HT-29 (cell line): ENCODE results near the gene SNX11. TPM values are rescaled to one million over a fixed set of nuclear protein-coding genes. Genes with fewer than 3 reads are reported as not detected.
A peak's percentile ranks its signal among the peaks of the same experiment; 100 is the strongest.

ENCODE experiments used
- DNase-seq: peaks from one replicate; pipeline ENCODE4 v3.0.0-alpha.2; 2015; ENCODE audit warnings: low spot score
- total RNA-seq: library from RNA; depleted of rRNA; stranded (reverse); fragments of >200 nt; shearing (Covaris generic); gene quantifications from 2 replicates; pipeline ENCODE4 v1.2.3, GENCODE V29; 2014

Gene SNX11
- total RNA-seq, 1 experiment from 2014 or later: 16.4 TPM

DNA sequence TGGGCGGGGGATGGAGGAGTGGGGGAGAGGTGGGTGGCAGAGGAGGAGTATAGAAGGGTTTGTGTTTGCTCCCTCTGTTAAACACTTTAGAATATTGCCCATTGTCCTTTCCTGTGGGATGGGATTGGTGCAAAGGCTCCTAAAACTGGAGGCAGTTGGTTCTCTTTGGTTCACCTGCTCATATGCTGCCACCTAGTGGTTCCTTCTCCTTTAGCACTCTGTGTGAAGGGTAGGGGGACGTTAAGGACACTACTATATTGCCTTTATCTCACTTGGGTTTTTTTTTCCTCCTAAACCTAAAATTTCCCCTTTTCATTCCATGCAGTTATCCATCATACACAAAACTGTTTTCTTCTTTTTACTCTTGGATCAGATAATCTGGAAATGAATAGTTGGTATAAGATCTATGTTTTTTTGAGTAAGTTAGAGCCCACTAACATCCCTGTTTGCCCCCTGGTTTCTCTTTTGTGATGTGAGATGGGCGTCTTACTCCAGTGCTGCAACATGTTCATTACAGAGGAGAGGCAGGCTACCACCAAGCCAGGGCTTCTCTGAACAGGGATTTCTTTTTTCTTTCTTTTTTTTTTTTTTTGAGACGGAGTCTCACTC is 23.8 kb downstream of the SNX11 start:
- DNase-seq: peak; percentile 87

- no peak for DNase-seq
Measured at GRCh38 chr17:48132385-48132784, 24.8 kb downstream of the SNX11 start.

- DNase-seq: no peak
Measured at GRCh38 chr17:48134912-48135480, 27.4 kb downstream of the SNX11 start.

DNA sequence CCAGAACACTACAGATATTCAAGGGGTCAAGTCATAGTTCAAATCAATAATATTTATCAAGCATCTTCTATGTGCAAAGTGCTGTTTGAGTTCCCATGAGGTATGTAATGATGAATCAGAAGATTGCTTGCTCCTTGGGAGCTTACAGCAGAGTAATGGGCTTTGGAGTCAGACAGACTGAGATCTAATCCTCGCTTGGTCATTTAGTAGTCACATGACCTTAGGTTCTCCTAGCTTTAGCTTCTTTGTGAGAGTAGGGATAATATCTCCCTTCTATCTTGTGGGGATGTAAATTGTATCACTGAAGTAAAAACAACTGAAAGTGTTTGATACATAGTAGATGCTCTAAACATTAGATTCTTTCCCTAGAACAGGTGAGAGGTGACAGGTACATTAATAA is 30.1 kb downstream of the SNX11 start:
- no peak for DNase-seq

DNA sequence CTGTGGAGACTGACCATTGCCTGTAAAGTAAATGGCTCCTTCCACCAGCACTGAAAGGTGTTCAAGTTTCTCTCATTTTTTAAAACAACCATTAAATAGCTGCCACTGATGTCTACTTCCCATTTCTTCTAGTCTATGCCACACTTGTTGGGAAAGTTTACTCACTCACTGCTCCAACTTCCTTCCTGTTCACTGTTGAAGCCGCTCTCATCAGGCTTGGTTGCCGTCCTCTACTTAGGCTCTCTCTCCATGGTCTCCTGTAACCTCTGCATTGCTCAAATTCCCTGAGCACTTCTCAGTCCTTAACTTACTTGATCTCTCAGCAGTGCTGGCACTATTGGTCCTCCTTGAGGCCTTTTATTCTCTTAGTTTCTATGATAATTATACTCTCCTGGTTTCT is 32.4 kb downstream of the SNX11 start:
- no peak for DNase-seq

DNA sequence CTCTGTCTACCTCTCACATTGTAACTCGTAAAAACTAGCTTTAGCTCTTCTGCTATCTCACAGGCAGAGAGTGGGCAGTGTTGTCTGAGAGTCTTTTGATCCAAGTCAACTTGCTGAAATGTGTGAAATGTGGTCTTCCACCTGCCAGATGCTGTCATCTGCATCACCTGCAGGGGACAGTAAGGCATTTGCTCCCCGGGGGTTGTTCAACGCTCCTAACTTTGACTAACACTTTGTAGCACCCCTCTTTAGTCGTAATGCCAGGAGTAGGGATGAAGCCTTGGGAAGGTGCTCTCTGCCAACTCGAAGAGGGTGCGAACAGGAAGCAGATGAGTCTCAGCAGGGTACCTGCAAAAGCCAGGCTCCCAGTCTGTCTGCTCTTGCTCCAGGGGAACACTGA is 36.1 kb downstream of the SNX11 start:
- no peak for DNase-seq

DNA sequence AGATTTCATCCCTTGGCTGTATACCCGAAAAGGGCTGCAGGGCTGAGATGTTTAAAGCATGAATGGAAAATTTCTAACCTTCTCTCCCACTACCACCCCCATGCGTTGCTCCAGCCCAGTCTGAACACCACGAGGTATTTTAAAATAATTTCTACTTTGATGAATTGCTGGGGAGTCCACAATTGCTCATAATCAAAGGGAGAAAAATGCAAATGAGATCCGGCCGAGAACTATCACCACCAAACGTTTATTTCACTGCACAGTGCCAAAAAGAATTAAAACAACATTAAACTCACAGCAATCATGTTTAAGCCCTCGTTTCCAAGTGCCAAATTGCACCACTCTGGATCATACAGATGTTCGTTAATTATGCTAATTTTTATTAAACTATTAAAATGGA is 36.7 kb downstream of the SNX11 start:
- no peak for DNase-seq

- no peak for DNase-seq
Measured at GRCh38 chr17:48144976-48145798, 37.6 kb downstream of the SNX11 start.

- DNase-seq: no peak
Measured at GRCh38 chr17:48148029-48148770, 40.6 kb downstream of the SNX11 start.

GRCh38 chr17:48148854-48149786 is 41.6 kb downstream of the SNX11 start:
- no peak for DNase-seq

DNA sequence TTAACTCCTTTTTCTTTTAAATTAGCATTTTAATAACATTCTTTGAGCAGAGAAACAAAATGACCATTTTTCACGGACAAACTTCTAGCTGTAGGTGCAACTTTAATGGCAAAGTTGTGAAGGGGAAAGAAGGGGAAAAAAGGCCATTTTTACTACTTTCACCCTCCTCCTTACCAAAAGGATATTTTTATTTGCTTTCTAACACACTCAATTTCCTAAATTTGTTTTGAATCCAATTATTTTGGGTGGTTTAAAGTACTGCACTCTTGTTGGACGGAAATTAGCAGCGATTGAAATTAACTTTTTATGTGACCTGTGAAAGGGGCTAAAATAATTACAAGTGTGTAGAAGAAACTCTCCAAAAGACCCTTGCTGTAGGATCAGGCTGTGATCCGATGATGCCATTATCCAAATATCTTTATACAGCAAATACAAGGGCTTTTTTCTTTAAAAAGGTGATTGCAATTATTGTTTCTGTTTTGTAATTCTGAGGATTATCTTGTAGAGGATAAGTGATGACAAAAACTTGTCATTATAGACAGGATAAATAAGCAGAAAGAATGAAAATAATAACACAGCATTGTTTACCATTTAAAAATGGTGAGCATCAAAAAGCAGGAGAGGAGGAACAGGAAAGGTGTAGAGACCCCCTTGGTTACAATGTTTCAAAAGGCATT is 42.4 kb downstream of the SNX11 start:
- DNase-seq: no peak

GRCh38 chr17:48150597-48151001 is 43.0 kb downstream of the SNX11 start:
- DNase-seq: no peak

DNA sequence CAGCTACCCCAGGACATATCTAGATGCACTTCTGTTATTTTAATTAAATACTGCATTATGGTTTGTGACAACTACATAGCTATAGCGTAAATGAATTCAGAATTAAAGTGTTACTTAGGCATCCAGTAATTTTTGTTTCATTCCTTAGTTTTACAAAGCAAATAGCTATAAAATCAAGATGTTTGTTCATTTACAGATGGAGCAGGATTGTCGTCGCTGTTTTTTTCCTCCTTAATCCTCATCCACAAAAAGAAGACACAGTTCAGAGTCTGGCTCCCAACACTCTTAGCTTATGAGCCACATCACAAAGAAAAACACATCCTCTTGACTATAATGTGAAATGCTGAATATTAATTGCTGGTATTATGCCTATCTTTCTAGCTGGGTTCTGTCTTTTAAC is 43.7 kb downstream of the SNX11 start:
- DNase-seq: no peak

DNA sequence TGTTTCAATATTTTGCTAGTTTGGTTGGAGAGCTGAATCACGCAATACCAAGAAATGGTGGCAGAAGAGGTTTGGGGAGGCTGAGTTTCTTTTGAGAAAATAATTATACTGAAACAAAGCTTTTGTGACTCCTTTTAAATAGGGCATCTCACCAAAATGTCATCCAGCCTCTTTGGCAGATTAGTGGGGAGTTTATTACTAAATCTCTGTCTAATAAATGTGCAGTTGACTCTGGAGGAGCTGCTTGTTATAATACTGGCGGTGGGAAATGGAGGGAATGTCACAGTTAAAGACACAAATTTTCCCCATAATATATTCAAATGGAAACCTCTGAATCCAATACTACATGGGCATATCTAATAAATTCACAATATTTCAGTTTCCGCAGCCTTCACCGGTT is 44.7 kb downstream of the SNX11 start:
- DNase-seq: no peak

DNA sequence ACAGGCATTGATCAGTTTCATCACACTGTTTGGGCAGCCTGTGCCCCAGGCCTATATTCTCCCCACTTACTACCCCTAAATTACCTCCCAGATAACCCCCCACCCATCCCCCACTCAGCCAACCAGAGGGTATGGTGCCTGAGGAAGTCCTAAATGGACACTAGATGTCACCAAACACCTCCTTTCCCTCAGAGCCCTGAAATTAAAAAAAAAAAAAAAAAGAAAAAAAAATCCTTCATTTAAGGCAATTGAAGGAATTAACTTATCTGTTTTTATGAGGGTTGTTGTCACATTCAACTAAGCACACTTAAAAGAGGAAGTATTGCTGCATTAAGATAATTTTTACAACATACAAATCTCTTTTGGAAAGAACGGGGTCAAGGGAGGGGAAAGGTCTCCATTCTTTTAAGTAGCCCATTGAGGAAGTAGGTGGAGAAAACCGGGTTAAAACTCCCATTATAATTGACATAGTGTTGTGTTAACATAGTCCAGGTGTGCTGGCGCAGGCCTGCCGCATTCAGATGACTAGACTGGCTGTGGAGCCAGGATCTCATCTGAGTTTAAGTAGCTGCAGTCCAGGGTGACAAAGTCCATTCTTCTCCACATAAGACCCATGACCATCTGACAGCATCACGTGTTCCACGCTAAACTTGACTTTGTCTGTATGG is 46.3 kb downstream of the SNX11 start:
- DNase-seq: peak; percentile 85

- no peak for DNase-seq
Measured at GRCh38 chr17:48155889-48156611, 48.5 kb downstream of the SNX11 start.

DNA sequence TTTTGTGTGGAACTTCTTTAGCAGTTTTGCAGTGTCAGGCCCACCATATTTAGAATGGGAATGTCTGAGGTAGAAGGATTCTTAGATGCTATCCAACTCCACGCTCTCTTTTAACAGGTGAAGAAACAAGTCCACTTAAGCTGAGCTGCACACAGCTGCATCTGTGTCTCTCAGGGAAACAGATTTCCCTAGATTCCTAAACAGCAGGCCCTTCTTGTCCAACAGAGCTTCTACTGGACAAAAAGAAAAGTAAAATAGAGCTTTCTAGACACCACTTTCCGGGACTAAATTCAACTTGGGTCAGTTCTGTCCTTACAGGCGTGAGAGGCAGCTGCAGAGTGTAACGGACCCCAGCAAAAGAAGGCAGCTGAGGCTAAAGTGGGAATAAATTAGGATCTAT is 51.7 kb downstream of the SNX11 start:
- DNase-seq: no peak

DNA sequence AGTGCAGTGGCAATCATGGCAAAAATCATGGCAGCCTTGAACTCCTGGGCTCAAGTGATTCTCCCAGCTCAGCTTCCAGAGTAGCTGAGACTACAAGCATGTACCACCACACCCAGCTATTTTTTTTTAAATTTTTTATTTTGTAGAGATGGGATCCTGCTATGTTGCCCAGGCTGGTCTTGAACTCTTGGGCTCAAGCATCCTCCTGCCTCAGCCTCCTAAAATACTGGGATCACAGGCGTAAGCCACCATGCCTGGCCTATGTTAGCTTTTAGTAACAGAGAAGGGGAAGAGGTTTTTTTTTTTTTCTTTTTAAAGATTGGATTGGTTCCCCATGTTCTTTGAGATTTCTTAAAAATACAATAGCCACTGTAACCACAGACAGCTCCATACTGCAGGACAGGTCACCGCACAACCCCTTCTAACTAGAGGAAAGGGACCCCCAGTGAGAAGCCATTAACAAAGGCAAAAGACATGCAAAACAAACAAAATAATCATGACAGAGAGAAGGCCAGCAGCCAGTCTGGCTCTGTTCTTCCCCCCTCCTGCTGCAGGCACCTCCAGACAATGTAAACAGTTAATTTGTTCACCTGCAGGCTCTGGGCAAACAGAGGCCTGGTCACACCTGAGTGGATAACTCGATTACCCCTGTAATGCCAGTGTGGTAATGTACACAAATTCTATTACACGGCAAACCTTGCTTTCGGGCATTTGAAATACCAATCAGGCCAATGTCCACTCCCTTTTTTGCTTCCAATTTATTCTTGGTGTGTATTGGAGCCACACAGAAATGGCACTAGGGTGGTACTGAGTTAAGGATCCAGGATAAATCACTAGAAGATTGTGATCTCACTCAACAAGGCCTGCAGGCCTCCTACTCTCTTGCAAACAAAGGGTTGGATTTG is 52.9 kb downstream of the SNX11 start:
- DNase-seq: peak; percentile 11
